ENCODE data around the gene NAA11.
"Not testable (repeated sequence)": the region's sequence is repeated elsewhere in the genome, so short reads cannot be mapped to it uniquely, and the experiment has no call there.

NAA11 gene

DNA sequence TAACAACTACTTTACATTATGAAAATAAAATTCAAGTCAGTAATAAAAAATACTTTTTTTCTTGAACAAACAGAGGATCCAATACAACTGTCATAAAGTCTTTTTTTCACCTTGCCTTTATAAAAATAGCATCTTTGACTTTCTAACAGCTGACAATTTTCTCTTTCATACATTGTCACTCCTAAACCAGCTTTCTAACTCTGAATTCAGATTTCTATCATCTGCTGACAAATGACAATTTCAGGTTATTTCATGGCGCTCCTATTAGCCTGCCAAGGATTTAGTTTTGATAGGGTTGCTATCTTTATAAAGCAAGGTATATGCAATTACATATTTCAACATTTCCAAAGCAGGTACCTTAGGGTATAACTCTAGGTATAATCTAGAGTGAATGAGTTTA is 14.6 kb downstream of the NAA11 start:
- DNase-seq (ENCODE audit: low read depth in 2 of 2, low spot score in 1 of 2) = no peak

DNA sequence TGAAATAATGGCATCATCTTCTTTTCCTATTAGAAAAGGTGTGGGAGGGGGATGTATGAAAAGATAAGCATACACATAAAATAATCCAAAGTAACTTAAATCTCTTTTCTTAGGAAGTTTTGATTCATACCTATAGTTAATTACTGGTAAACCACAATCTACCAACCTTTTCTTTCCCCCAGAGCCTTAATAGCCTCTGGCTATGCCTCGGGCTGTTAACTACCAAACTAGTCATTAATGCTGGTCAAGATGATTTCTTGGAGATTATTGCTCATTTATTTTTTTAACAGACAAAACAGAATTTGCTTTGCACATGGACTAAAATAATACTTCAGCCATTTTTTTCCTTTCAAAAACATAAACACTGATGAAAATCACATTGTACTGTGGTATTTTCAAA is 16.9 kb downstream of the NAA11 start:
- DNase-seq (ENCODE audit: low read depth in 2 of 2, low spot score in 1 of 2) = no peak

DNA sequence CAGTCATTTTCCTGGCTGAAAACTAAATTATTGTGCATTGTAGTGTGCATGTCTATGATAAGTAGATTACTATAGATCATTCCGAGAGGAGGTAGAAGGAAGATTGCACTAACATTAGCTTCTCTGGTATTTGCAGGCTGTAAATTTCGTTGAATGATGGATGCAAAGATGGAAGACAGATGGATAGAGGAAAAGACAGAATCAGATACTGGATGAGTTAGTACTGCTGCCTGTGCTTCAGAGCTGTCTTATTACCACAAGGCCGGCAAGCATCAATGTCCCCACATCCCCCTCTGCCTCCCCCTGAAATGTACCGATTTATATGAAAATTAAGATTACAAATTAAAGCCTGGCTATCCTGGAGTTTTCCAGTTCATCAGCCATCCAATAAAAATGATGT is 17.7 kb downstream of the NAA11 start:
- DNase-seq (ENCODE audit: low read depth in 2 of 2, low spot score in 1 of 2) = no peak

DNA sequence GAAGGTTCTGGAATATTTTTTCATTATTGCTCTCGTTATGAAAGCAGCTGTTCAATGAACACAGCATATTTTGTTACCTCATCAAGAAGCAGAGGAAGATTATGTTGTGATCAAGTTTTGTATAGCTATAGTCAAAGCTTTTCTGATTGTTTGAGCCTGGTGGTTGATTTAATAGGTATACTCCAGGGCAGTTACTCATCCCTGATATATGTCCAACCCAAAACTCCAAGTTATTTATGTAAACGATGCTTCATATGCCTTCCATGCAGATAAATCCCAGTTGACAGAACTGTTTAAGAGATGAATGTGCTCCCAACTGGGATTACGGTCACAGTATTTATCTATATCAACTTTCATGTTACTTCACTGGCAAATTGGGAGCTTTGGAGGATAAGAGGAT is 19.1 kb downstream of the NAA11 start:
- DNase-seq (ENCODE audit: low read depth in 2 of 2, low spot score in 1 of 2) = no peak

DNA sequence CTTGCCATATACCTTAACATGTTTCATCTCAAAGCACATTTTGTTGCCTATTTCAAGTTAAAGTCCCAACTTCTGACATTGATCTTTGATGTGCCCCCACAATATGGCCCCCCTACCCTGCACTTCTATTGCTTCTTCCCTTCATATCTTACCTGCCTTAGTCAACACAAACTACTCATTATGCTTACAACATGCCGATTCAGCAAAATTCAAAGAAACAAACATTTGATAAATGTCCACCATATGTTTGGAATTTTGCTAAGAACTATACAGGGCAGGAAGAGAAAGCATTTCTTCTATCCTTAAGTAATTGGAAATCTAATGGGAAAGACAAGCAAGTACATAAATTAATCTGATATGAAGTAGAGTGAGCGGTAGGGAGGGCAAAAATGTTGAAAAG is 25.6 kb downstream of the NAA11 start:
- no peak for DNase-seq (ENCODE audit: low read depth in 2 of 2, low spot score in 1 of 2)

DNA sequence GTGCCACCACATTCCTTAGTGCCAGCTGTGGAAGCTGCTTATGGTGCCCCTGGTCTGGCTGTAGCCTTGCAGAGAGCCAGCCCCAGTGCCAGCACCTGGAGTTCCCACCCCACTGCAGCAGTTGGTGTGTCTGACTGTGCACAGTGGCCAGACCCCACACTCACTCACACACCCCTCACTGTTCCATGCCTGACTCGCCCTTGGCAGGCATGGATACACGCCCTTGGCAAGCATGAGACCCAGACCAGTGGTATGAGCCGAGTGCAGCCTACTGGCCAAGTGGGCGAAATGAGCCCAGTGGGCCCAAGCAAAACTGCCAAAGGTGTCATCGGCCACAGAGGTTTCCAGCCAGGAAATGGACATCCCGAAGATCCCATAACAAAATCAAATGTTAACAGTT is 27.4 kb downstream of the NAA11 start:
- DNase-seq (ENCODE audit: low read depth in 2 of 2, low spot score in 1 of 2) = no peak

DNA sequence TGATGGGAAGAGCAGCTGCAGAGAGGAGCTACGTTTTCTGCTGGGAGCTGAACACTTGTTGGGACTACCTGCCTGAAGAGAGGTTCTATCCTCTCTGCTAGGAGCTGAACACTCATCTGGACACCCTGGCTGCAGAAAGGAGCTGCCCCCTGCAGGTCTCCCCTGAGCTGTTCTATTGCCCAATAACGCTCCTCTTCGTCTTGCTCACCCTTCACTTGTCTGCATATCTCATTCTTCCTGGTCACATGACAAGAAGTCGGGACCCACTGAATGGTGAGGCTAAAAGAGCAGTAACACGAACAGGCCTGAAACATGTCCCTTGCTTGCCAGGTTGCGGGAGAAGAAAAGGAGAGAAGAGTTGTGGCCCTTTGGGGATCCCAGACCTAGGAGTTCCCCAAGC is 27.8 kb downstream of the NAA11 start:
- DNase-seq (ENCODE audit: low read depth in 2 of 2, low spot score in 1 of 2) = no peak

DNA sequence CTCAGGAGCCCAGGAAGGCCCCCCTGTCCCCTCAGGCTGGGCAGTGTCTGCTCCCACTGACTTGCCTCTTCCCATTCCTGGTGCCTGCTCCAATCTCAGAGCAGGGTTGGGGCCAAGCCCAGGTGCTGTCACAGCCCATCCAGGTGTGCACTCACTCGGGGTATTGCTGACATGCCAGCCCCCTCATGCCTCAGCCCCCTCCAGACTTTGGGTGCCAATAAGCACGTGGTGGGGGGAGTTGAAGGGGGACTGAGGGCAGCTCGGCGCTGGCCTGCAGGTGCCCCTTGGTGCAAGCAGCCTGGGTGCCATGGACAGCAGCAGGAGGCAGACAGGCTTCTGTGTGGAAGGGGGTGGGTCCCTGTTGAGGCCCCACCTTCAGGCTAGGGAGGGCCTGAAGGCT is 28.4 kb downstream of the NAA11 start:
- no peak for DNase-seq (ENCODE audit: low read depth in 2 of 2, low spot score in 1 of 2)

DNA sequence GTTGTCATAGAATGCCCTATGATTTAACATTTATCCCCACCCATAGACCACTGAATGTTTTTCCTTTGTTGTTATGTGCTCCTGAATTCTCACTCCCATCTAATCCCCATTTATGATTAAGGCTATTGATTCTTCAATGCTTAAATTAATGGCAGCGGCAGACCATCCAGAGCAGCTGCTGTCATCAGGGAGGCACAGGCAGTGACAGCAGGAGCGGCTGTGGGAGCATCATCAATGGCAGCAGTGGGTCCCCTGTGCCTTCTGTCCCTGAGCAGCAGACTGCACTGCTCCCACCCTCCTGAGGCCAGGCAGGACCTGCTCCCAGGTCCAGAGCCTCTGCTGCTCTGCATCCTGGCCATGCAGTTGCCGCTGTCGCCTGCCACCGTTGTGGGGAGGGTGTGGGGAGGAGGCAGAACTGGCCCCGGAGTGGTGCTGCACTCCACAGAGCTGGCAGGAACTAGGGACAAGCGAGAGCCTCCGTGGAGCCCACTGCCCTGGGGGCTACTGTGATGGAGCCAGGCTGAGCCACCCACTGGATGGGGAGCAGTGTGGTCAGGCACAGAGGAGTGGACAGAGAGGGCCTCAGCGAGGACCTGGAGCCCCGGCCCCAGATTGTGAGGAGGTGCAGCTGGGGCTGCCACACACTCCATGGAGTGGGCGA is 29.0 kb downstream of the NAA11 start:
- no peak for DNase-seq (ENCODE audit: low read depth in 2 of 2, low spot score in 1 of 2)

DNA sequence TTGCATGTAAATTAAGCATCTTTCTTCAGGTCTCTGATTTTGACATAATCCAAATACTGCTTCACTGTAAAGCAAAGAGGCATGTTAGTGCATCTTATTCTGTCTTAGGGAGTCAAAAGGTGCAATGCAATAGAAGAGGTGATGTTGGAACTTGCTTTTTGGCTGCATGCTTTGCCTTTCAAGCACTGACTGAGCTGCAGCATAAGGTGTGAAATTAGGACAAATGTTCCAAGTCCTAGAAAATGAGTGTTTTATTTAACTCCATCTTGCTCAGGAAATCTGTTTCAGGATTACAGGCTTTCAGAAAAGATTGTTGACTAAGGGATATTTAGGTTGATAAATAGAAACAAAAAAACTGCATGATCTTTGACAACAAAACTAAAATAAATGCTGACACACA is 30.8 kb downstream of the NAA11 start:
- DNase-seq (ENCODE audit: low read depth in 2 of 2, low spot score in 1 of 2) = no peak

DNA sequence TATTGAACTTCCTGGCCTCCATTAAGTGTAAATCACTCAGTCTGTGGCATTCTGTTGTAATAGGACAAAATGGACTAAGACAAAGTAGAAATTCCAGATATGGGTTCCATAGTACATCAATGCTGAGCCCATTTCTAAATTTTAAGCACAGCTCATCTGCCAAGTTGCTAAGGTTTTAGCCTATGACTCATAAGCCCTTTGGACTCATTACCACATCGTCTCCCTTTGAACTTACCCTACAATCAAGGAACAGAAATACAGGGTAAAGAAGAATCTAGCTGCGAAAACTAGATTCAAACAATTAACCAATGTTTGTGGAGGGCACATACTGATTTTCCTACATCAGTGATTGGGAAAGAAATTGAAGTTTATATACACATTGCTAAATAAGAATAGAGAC is 31.8 kb downstream of the NAA11 start:
- no peak for DNase-seq (ENCODE audit: low read depth in 2 of 2, low spot score in 1 of 2)

DNA sequence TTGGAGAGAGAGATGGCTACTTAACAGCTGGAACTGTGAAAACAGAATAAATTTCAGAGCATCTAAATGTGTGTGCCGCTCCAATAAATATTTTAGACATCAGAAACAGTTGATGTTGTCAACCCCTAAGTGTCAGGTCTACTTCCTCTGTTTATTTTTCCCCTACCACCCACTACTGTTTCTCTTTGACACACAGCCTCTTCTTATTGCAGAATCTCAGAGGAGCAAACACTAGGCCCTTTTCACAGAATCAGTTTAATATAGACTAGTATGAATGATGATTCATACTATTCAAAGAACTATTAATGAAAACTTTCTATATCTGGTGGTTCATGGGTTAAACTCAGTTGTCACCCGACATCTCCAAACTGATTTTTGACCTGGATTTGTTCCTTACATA is 33.9 kb downstream of the NAA11 start:
- no peak for DNase-seq (ENCODE audit: low read depth in 2 of 2, low spot score in 1 of 2)

DNA sequence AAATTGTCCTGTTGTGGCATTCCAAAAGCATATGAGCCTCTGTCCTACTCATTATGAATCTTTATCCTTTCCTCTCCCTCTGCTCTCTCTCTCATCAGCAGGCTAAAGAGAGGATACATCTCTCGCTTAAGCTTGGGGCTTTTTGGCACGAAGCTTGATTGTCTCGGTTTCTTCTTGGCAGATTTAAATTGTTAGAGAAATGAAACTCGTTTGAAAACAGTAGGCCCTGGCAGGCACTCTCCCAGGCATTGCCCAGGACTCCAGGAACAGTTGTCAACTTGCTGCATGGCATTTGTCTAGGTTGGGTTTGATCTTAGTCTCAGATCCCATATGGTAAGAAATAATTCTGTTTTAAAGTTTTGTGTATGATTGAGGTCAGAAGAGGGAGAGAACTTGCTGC is 35.5 kb downstream of the NAA11 start:
- DNase-seq (ENCODE audit: low read depth in 2 of 2, low spot score in 1 of 2) = no peak

DNA sequence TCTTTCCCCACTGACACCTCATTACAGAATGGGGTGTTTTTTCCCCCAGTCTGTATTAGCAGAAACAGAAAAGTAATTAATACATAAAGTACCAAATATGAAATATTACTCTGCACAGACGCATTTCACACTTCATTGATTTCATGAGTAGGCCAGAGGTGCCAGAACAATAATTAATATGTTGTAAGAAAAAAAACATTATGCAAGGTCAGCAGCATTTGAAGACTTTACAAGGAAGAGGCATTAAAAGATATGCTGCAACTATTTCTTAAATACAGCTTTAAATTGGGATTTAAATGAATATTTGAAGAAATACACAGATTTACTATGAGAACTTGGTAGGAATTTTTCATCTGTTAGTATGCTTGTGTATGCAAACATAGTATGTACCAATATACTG is 37.7 kb downstream of the NAA11 start:
- DNase-seq (ENCODE audit: low read depth in 2 of 2, low spot score in 1 of 2) = no peak

DNA sequence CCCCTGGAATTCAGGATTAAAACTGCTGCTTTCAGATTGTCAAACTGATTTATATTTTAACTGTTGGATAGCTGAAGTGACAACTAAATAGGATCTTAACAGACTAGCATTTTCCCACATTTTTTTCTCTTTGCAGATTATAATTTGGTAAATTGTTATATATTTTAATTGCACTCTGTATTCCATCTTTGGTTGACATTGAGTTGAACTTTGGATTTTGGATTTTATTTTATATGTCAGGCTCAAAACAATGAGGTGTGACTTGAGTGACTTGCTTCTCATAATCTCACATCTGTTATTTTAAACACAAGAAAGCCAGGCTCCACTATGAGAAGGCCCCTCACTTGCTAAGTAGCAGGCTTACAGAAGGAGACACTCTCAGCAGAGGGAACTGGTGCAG is 38.1 kb downstream of the NAA11 start:
- no peak for DNase-seq (ENCODE audit: low read depth in 2 of 2, low spot score in 1 of 2)

DNA sequence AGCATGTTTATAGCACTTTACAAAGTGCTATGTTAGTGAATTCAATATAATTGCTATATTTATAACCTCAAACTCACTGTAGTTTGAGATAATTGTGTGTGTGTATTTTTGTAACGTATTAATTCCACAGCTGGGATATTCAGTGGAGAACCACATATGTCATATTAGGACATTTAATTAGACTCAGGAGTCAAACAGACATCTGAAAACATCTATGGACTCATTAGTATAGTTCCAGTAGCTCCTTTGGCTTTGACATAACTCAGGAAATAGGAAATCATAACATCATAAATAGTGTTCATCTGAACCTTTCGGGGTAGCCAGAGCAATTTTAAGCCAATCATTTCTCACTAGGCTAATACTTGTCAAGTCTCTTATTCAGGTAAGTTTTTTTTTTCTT is 38.8 kb downstream of the NAA11 start:
- no peak for DNase-seq (ENCODE audit: low read depth in 2 of 2, low spot score in 1 of 2)

DNA sequence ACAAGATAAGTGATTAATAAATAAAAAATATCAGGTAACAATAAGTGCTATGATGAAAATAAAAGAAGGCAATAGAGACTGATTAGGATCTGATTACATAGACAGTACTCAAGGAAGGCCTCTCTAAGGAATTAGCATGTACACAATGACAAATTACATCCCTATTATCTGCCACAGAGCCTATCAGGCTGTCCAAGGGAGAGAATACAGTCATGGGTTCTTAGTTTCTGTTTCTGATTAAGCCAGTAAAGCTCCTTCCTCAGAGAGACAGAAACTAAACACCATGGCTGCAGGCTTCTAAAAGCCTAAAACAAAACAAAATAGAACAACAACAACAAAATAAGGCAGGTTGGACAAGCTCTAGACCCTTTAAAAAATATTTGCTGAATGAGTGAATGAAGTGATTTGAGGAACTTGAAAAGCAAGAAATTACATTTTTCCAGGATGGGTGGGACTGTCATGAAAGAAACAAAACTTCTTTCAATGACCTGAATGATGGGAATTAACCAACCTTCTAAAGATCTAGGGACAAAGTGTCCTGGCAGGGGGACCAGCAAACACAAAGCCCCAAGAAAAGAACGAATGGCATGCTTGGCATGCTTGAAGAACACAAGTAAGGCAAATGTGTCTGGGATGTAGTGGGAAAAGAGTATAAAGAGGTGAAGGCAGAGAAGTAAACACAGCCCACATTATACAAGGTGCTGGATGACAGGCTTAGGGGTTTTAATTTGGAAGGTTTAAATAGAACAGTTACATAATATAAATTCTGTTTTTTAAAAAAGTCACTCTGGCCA is 44.1 kb downstream of the NAA11 start:
- DNase-seq (ENCODE audit: low read depth in 2 of 2, low spot score in 1 of 2) = no peak

DNA sequence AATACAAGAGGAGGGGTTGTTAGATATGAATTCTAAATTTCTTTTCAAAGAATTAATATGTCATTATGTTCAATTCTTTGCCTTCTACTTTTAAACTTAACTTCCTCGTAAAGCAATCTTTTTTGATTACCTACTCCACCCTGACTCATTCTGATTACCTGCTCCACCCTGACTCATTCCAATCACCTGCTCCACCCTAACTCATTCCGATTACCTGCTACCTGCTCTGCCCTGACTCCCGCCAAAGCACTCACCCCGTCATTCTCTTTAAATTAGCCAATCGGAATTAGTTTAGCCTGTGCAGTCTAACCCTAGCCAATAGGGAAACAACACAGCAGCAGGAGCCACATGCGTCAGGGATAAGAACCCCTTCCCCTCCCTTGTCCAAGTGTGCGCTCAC is 48.4 kb downstream of the NAA11 start:
- not testable (repeated sequence) for DNase-seq (ENCODE audit: low read depth in 2 of 2, low spot score in 1 of 2)

DNA sequence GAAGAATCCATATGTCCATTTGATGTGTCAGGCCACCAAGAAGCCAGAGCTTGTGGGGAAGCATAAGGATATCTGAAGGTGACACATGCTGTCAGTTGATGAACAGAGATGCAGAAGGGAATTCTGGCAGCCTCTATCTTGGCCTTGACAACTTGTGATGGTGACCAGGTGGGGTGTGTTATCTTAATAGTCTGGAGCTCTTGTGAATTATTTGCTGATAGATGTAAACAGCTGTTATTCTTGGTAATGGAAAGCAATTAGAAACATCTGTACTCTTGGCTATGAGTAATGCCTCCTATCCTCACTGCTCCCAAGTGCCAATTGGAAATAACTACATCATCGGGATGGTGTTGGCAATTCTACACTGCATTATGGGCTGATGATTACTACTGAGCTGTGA is 51.9 kb downstream of the NAA11 start:
- no peak for DNase-seq (ENCODE audit: low read depth in 2 of 2, low spot score in 1 of 2)

DNA sequence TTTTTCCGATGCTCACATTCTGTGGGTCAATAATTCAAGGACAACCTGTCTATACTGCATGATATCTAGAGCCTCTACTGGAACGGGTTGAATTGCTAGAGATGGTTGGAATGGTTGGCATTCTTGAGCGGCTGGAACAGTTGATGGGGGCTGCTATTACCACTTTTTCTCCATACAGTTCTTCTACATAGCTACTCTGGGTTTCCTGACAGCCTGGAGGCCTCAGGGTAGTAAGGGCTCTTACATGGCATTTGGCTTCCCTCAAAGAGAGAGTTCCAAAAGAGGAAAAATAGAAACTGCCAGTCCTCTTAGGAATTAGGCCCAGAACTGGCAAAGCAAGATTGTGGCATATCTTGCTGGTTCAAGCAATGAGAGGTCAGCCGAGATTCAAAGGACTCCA is 53.1 kb downstream of the NAA11 start:
- no peak for DNase-seq (ENCODE audit: low read depth in 2 of 2, low spot score in 1 of 2)

DNA sequence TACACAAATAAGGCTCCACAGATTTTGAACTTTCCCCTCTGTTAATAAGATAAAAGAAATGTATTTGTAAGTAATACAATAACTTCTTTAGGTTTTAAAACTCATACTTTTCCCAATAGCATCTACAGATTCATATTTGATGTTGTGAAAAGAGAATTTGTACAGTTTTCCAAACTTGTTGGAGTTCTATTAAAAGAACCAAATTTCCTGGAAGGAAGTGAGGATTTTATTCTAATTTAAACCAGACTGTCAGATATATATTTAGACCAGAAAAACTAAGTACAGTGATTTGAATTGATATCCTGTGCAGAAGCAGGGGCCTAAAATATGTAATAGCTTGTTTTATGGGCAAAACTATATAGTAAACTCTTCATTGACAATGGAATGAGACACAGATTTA is 53.7 kb downstream of the NAA11 start:
- DNase-seq (ENCODE audit: low read depth in 2 of 2, low spot score in 1 of 2) = no peak

DNA sequence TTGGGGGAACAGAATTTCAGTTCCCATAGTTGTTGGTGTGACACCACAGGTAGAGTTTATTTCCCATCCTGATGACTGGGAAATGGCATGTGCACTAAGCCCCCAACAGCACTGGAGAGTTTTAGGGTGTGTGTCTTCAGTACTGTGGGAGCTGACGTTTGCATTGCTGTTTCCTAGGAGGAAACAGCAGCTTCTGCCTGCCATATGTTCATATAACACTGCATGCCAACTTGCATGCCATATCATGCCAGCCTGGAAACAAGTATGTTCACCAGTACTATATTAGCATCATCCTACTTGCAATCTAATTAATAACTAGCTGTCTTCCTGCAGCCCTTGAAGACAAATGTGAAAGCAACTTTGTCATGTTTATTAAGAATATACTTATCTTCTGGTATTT is 58.2 kb downstream of the NAA11 start:
- no peak for DNase-seq (ENCODE audit: low read depth in 2 of 2, low spot score in 1 of 2)

Measured in stimulated activated CD8-positive, alpha-beta memory T cell treated with anti-CD3 and anti-CD28 coated beads, Interleukin-4, amount 100 ng/mL, for 4 hours (primary cell).